Testis (tissue), 2 donors: ENCODE data around the gene ITGB8.

ENCODE experiments used
- POLR2A ChIP-seq: fragments of 450-650 bp; IDR thresholded peaks from one replicate; pipeline ENCODE4 v1.6.1; 2017; ENCODE audit warnings: antibody characterized with exemption, mild to moderate bottlenecking, moderate library complexity
- TF ChIP-seq, protein P1 (sequence below), 3 experiments: fragments of 450-650 bp in 2 of 3; fragments of 200-600 bp in 1 of 3; sonication (generic) in 1 of 3; IDR thresholded peaks; one replicate each; pipeline ENCODE4 v1.5.1; 2016 to 2019; ENCODE audit warnings: antibody characterized with exemption in 3 of 3, mild to moderate bottlenecking in 2 of 3, moderate library complexity in 1 of 3

DNA sequence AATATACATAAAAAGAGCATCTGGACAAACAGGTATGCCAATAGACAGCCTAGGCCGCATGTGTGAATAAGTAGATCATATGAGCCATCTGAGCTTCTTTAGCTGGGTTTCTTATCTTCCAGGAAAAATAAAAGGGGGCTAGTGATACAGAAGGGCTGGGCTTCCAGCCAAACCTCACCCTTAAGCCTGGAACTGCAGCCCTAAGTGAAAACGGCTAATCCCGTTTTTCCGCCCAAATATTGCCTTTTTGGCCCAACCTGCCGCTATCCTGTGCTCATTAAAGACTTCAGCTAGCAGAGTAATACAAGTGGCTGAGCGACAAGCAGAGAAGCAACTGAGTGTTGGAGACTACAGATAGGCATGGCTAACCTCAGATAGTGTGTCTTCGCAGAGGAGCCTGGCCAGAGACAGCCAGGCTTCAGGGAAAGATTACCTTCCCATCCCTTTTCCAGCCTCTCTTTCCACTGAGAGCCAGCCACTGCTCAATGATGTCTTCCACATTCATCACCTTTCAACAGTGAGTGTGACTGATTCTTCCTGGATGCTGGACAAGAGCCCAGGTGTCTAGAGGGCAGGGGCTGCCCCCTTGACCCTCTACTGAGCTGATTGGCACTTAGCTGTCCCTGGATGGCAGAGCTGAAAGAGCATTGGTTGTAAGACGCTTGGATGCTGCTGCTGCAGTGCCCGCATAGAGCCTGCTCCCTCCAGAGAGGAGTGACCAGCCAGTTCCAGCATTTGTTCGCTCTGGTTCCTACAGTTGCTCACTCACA, 108.9 kb downstream of the ITGB8 start:
- TF ChIP-seq, protein P1, sequence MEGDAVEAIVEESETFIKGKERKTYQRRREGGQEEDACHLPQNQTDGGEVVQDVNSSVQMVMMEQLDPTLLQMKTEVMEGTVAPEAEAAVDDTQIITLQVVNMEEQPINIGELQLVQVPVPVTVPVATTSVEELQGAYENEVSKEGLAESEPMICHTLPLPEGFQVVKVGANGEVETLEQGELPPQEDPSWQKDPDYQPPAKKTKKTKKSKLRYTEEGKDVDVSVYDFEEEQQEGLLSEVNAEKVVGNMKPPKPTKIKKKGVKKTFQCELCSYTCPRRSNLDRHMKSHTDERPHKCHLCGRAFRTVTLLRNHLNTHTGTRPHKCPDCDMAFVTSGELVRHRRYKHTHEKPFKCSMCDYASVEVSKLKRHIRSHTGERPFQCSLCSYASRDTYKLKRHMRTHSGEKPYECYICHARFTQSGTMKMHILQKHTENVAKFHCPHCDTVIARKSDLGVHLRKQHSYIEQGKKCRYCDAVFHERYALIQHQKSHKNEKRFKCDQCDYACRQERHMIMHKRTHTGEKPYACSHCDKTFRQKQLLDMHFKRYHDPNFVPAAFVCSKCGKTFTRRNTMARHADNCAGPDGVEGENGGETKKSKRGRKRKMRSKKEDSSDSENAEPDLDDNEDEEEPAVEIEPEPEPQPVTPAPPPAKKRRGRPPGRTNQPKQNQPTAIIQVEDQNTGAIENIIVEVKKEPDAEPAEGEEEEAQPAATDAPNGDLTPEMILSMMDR (IDR thresholded peaks at IDR 0.05): no peak
- TF ChIP-seq POLR2A: no peak
